GM19351 (cell line): ENCODE data around the gene THPO.
A peak's percentile ranks its signal among the peaks of the same experiment; 100 is the strongest.

ENCODE experiments used
- ATAC-seq: cut with Tn5 transposase; IDR thresholded peaks from one replicate; pipeline ENCODE4 v1.9.1; 2021; ENCODE audit warnings: mild to moderate bottlenecking, moderate library complexity; ENCODE audit not compliant: unreplicated experiment

THPO gene

DNA sequence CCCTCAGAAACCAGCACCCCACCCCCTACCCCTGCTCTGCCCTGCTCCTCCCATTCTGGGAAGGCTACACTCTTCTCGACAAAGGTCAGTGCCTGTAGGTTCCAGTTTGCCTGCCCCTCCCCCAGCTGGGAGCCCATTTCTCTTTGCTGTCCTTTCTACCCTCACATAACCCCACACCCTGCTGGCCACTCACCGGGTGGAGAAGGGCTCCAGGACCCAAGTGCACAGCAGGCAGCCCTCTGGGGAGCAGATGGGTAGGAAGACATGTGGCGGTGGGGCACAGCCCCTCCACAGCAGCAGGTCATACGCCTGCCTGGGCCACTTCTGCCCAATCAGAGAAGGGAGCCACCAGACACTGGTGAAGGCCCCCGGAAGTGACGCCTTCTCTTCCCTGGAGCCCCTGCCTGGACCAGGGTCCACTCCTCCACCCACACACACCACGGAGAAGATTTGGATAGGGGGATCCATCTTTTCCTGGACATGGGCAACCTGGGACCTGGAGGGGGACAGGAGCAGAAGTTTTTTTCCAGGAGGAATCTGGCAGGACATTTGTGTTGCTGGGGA, at the start of gene THPO:
TSS of gene THPO (minus strand) at position 326 of the 564 bp plus-strand sequence. CDS start 1,948 bp downstream, outside the sequence.
- ATAC-seq: no peak

GRCh38 chr3:184426691-184427141, 48.7 kb upstream of the THPO start:
- no peak for ATAC-seq

GRCh38 chr3:184423561-184423960, 45.6 kb upstream of the THPO start:
- no peak for ATAC-seq

- no peak for ATAC-seq
Measured at GRCh38 chr3:184419171-184419570, 41.2 kb upstream of the THPO start.

DNA sequence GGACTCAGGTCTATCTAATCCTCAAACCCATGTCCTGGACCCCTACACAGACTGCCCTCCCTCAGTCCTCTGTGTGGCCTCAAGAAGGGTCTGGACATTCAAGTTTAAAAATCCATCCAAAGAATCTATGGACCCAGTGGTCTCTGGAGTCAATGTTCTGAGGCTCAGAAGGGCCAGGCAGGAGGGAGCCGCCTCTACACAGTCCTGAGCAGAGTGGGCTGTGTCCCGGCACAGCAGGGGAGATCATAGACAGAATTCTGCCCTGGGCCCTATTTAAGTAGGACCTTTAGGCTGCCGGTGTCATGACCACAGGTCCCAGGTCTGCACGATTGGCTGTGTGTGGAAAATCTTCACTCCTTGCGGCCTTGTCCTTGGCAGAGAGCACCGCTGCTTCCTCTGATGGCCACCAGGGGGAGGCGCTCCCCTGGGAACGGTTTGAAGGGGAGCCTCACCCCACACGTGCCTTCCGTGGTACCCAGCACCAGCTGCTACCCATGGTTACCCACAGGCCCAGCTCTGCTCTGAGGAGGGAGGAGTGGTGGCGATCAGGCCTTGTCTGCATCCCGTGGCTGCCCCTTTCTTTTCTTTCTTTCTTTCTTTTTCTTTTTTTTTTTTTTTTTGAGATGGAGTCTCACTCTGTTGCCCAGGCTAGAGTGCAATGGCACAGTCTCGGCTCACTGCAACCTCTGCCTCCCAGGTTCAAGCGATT, 39.8 kb upstream of the THPO start:
- ATAC-seq: peak; percentile 81

DNA sequence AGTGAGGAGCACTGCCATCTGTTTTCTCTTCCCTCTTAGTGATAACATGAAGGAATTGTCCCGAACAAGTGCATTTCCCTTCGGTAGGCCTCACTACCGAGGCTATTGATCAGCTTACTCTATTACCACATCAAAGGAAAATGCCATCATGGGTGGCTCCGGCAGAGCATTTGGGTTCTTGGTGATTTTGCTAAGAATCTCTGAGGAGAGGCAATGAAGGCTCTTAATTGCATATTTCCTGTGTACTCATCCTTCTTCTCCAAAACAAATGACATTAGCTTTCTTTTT, 37.1 kb upstream of the THPO start:
- ATAC-seq: no peak

DNA sequence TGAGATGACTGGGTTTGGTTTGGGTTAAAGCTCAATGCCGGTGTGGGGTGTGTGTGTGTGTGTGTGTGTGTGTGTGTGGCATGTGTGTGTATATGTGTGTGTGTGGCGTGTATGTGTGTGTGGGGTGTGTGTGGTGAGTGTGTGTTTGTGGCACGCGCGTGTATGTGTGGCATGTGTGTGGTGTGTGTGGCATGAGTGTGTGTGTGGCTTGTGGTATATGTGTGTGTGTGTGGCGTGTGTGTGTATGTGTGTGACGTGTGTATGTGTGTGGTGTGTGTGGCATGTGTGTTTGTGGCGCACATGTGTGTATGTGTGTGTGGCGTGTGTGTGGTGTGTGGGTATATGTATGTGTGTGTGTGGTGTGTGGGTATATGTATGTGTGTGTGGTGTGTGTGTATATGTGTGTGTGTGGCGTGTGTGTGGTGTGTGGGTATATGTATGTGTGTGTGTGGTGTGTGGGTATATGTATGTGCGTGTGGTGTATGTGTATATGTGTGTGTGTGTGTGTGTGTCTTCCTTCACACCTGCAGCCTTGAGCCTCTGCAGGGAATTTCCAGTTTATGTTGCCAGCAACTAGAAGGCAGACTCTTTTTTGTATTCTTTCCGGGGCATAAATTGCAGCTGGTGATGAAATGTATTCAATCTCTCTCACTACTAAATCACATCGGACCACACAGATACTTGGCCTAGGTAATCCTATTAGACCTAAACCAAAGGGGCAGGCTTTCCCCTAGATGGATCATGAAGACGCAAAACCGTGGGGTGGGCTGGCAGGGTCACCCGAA, 36.6 kb upstream of the THPO start:
- no peak for ATAC-seq

- no peak for ATAC-seq
Measured at GRCh38 chr3:184409946-184410500, 32.0 kb upstream of the THPO start.

GRCh38 chr3:184409331-184409926, 31.4 kb upstream of the THPO start:
- ATAC-seq: no peak

DNA sequence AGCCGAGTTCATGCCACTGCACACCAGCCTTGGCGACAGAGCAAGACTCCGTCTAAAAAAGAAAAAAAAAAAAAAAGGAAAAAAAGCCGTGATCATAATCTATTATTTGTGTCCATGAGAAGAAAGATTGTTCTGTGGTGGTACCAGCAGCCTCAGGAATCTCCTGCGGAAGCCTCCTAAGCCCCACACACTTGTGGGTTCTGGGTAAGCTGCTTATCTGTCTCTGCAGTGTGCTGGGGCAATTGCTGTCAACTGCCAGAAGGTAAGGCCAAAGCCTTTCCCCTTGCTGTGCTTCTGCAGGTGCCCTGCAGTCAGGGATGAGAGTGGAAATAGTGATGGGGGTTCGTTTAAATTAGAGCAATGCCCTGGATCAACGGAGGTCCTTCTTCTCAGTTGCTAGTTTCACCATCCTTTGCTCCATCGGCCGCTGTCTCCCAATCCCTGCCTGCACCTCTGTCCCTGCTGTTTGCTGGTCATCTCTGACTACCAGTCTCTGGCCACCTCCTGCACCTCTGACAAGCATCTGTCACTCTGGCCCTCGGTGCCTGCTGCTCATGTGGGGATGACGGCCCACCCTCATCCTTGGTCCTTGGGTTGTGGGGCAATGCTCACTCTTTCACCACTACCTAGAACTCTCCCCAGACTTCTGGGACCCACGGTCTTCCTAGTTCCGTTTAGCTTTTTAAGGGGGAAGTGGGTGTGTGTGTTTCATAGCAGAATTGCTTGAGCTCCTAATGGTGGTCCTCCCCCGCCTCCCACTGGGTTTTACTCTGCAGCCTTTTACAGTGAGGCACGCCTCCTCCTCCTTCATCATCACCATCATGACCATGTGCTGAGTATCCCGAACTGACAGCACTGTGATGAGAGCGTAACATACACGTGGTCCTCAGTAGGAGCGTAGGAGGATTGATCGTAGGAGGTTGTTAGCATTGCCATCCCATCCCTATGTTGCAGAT, 27.3 kb upstream of the THPO start:
- ATAC-seq: no peak

DNA sequence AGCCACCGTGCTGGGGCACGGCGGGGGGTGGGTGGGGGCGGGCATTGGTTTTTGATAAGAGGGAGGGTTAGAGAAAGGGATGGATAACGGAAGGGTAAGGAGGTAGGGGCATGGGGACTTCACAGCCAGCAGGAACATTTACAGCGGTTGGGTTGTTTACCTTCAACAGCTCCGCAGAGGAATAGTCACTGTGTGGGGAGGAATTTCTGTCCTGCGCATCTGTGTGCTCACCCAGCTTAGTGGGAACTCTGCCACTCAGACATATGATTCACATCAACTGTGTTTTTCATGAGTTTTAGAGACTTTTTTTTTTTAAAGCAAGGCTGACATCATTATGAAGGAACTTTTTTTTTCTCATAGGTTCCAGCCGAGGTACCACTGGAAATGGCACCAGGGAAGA, 21.4 kb upstream of the THPO start:
- no peak for ATAC-seq

DNA sequence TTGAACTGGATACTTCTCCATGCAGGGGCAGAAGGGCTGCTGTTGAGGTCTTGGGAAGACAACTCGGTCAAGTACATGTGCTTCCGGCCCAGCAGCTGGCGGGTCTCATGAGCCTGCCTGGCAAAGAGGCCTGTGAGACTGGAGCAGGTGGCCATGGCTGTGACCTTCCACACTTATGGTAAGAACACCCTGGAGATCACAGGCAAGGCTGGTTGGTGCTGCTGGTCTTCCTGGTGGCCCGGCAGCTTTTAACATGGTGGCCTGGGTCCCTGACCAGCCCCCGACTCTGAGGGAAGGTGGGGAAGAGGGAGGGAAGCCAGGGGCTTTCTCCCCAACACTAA, 17.3 kb upstream of the THPO start:
- no peak for ATAC-seq

- ATAC-seq: no peak
Measured at GRCh38 chr3:184391266-184391665, 13.3 kb upstream of the THPO start.

DNA sequence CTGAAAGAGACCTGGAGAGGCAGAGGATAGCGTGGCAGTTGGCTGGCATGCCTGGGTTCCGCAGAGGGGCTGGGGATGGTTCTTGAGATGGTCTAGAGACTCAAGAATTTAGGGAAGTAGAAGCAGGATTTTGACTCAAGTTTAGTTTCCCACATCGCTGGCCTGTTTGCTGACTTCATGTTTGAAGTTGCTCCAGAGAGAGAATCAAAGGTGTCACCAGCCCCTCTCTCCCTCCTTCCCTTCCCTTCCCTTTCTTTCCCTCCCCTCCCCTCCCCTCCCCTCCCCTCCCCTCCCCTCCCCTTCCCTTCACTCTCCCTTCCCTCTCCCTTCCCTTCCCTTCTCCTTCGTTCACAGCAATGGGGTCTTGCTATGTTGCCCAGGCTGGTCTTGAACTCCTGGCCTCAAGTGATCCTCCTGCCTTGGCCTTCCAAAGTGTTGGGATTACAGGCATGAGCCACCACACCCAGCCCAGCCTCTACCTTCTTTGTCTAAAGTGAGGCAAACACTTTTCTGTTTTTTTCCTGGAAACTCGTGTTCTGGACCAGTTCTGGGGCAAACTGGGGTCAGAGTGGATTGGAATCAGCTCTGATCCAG, 12.0 kb upstream of the THPO start:
- ATAC-seq: no peak

GRCh38 chr3:184389384-184389783, 11.4 kb upstream of the THPO start:
- ATAC-seq: no peak

DNA sequence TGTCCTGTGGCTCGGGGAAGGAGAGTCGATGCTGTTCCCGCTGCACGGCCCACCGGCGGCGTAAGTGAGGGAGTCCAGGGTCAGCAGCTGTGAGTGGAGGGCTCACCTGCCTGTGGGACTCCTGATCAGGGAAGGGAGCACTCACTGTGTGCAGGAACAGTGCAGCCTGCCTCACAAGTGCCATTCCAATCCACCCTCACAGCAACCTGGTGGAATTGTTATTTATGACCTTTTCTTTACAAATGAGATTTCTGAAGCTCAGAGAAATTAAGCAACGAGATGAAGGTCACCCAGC, 10.9 kb upstream of the THPO start:
- no peak for ATAC-seq

GRCh38 chr3:184388164-184388935, 10.3 kb upstream of the THPO start:
- ATAC-seq: no peak

GRCh38 chr3:184387174-184387714, 9.2 kb upstream of the THPO start:
- ATAC-seq: no peak
